Chondrocyte (in vitro differentiated cells): ENCODE measurements around the gene CDCA4. TPM values are rescaled to one million over a fixed set of nuclear protein-coding genes. Genes with fewer than 3 reads are reported as not detected.
A peak's percentile ranks its signal among the peaks of the same experiment; 100 is the strongest.

Source experiments
- DNase-seq: peaks from one replicate; pipeline ENCODE4 v3.0.0; 2021; ENCODE audit warnings: mixed read lengths, low spot score
- H3K27ac Mint-ChIP-seq: one replicate; pipeline ENCODE4 v1.8.0; 2021; ENCODE audit warnings: mild to moderate bottlenecking, moderate library complexity, mixed read lengths; ENCODE audit not compliant: unreplicated experiment
- H3K27me3 Mint-ChIP-seq: 2 replicates; pipeline ENCODE4 v1.8.0; 2021; ENCODE audit warnings: low read depth, mixed read lengths
- H3K36me3 Mint-ChIP-seq: 2 replicates; pipeline ENCODE4 v1.8.0; 2021; ENCODE audit warnings: low read depth, mixed read lengths
- H3K4me1 Mint-ChIP-seq: 2 replicates; pipeline ENCODE4 v1.8.0; 2021; ENCODE audit warnings: low read depth, mild to moderate bottlenecking, mixed read lengths
- H3K4me3 Mint-ChIP-seq: one replicate; pipeline ENCODE4 v1.8.0; 2021; ENCODE audit warnings: mild to moderate bottlenecking, moderate library complexity, mixed read lengths; ENCODE audit not compliant: unreplicated experiment
- H3K9me3 Mint-ChIP-seq: 2 replicates; pipeline ENCODE4 v1.8.0; 2021; ENCODE audit warnings: low read depth, mixed read lengths
- CTCF ChIP-seq: fragments of 200-600 bp; sonication (generic); IDR thresholded peaks from 2 replicates; pipeline ENCODE4 v1.5.0; 2021; ENCODE audit warnings: antibody characterized with exemption, mild to moderate bottlenecking, moderate library complexity
- total RNA-seq: library from RNA; stranded (reverse); gene quantifications from 3 replicates; pipeline ENCODE4 v1.2.1, GENCODE V29; 2021

Gene CDCA4
- total RNA-seq, 1 donor from 2014 or later: 18.0 TPM

- H3K9me3 Mint-ChIP-seq: no peaks in the 10 kb centered on the region
- TF ChIP-seq CTCF: no peak
- no peak overlapping the region for H3K4me3 Mint-ChIP-seq
- H3K27me3 Mint-ChIP-seq: no peaks in the 10 kb centered on the region
- no peak for DNase-seq
- H3K36me3 Mint-ChIP-seq: no peaks in the 10 kb centered on the region
- H3K4me1 Mint-ChIP-seq: peaks cover 78% of the 10 kb centered on the region
- peak overlapping the region; percentile 98 for H3K27ac Mint-ChIP-seq
Measured at GRCh38 chr14:105023791-105024480, 3.1 kb upstream of the CDCA4 start.

- H3K4me1 Mint-ChIP-seq: peaks cover 80% of the 10 kb centered on the region
- H3K9me3 Mint-ChIP-seq: no peaks in the 10 kb centered on the region
- H3K4me3 Mint-ChIP-seq: peak overlapping the region; percentile 34
- no peak for DNase-seq
- H3K27me3 Mint-ChIP-seq: no peaks in the 10 kb centered on the region
- no peaks in the 10 kb centered on the region for H3K36me3 Mint-ChIP-seq
- peak overlapping the region; percentile 98 for H3K27ac Mint-ChIP-seq
- TF ChIP-seq CTCF: no peak
Measured at GRCh38 chr14:105023144-105023543, 2.3 kb upstream of the CDCA4 start.

GRCh38 chr14:105022276-105022670, 1.4 kb upstream of the CDCA4 start:
- Mint-ChIP-seq H3K36me3 (no peaks in the 10 kb centered on the region), H3K27ac (peak overlapping the region; percentile 98), H3K27me3 (no peaks in the 10 kb centered on the region), H3K4me3 (peak overlapping the region; percentile 92), H3K4me1 (peaks cover 79% of the 10 kb centered on the region), H3K9me3 (no peaks in the 10 kb centered on the region)
- no peak for DNase-seq
- TF ChIP-seq CTCF: no peak

- H3K4me1 Mint-ChIP-seq: peaks cover 80% of the 10 kb centered on the region
- H3K36me3 Mint-ChIP-seq: no peaks in the 10 kb centered on the region
- peak overlapping the region; percentile 92 for H3K4me3 Mint-ChIP-seq
- DNase-seq: no peak
- H3K27ac Mint-ChIP-seq: peak overlapping the region; percentile 95
- H3K9me3 Mint-ChIP-seq: no peaks in the 10 kb centered on the region
- H3K27me3 Mint-ChIP-seq: no peaks in the 10 kb centered on the region
- TF ChIP-seq CTCF: peak; percentile 49
Measured at GRCh38 chr14:105021656-105022275, 883 bp upstream of the CDCA4 start.

- Mint-ChIP-seq H3K27ac (peak overlapping the region; percentile 91), H3K27me3 (no peaks in the 10 kb centered on the region), H3K4me3 (peak overlapping the region; percentile 87), H3K9me3 (no peaks in the 10 kb centered on the region), H3K36me3 (peaks cover 2% of the 10 kb centered on the region), H3K4me1 (peaks cover 83% of the 10 kb centered on the region)
- no peak for DNase-seq
- TF ChIP-seq CTCF: peak; percentile 50
Measured at GRCh38 chr14:105019861-105020814, 745 bp downstream of the CDCA4 start.
